SH-SY5Y (cell line): ENCODE results near the gene SCYGR4.

Source experiments
- GATA2 ChIP-seq: IDR thresholded peaks from 2 replicates; pipeline ENCODE4 v1.6.1; 2011; ENCODE audit warnings: mild to moderate bottlenecking, low read depth, low read length
- GATA3 ChIP-seq: IDR thresholded peaks from 2 replicates; pipeline ENCODE4 v1.6.1; 2011; ENCODE audit warnings: low read depth, mild to moderate bottlenecking, low read length, moderate library complexity

SCYGR4 gene

GRCh38 chr2:227608561-227609338, 8.5 kb upstream of the SCYGR4 start:
- TF ChIP-seq GATA2: no peak
- no peak for TF ChIP-seq GATA3

DNA sequence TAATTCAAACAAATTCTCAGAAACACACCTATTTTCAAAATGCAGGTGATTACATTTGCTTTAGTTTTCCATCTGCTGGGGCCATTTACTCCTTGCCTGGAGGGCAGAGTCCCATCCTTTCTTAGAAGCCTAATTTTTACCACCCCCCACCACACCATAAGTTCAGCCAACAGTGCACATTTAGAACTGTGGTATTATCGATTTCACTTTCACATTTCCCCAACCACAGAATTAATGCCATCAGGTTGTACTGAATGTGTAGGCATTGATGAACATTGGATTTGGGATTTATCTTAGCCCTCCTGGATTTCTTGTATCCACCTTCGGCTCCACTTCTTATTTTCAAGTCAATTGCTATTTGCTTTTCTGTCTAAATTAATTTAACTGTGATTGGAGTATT, 7.2 kb upstream of the SCYGR4 start:
- TF ChIP-seq GATA3: no peak
- TF ChIP-seq GATA2: no peak

DNA sequence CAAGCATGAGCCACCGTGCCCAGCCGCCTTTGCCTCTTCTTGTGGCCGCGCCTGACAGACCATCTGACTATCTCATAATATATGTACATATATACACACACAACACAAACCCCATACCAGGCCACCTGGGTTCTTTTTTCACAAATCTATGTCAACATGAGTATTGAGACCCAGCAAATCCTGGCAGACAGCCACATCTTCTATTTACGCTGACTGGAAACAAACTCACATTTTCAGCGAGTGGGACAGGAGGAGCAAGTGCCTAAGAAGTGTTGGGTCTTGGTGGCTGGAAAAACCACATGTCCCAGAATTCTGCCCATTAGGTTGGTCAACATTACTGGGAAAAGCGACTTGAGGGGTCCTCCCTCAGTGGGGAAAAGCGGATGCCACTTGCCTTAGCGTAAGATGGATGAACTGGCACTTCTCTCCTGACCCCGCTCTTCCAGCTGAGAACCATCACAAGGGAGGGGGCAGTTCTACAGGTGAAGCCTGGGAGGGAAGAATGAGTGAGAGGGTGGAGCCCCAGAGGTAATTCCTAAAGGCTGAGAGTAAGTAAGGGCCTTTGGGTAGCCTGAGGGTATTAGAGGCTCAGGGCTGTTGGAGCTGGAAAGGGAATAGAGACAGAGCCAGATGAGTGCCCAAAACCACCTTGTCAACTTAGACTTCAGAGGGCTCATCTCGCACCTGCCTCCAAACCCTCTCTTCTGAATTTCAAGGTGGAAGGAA, 4.6 kb upstream of the SCYGR4 start:
- no peak for TF ChIP-seq GATA2

- TF ChIP-seq GATA3 (no peak), GATA2 (no peak)
These were observed 4.0 kb upstream of the SCYGR4 start for GRCh38 chr2:227613272-227613660.

DNA sequence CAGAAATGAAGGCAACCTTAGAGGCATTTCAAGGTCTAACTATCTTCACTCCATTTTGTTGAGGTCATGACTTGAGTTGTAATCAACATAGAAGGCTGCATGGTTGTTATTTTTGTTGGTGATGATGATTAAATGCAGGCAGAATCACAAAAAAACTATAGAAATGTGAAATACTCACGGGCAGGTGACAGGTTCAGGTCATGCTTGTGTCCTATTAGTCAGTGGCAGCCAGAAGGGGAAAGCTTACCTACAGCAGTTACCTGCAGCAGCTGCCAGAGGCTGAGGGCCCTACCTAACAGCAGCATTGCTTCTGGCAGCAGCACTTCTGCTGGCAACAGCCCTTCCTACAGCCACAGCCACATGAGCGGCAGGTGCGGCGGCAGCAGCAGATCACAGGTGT, 3.1 kb upstream of the SCYGR4 start:
- no peak for TF ChIP-seq GATA3

GRCh38 chr2:227614740-227615139, 2.6 kb upstream of the SCYGR4 start, which contains the start of gene SCYGR3:
Gene SCYGR3, minus strand, starts transcription at chr2:227614840. Its CDS starts 0 bp downstream, at chr2:227614840.
- TF ChIP-seq GATA3 (no peak), GATA2 (no peak)

GRCh38 chr2:227615181-227615580, 2.1 kb upstream of the SCYGR4 start:
- TF ChIP-seq GATA3: no peak
- TF ChIP-seq GATA2: no peak

GRCh38 chr2:227615906-227616305, 1.4 kb upstream of the SCYGR4 start:
- no peak for TF ChIP-seq GATA2
- no peak for TF ChIP-seq GATA3

- TF ChIP-seq GATA3 (no peak), GATA2 (no peak)
These were observed 667 bp upstream of the SCYGR4 start for GRCh38 chr2:227616631-227617030.

DNA sequence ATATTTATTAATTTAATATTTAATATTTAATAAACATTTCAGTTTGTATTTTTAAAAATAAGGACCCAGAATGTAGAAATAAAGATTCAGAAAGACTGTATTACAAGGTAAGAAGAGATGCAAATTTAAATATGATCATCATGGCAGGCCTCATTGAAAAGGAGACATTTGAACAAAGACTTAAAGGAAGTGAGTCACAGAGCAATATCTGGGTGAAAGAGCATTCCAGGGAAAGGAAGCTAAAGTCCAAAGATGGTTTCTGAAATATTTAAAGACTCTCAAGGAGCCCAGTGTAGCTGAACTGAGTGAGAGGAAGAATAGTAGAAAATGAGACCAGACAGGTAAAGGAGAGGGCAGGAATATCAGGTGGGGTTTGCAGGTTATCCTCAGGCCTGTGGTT, 5.9 kb downstream of the SCYGR4 start:
- TF ChIP-seq GATA2 (no peak), GATA3 (no peak)

- no peak for TF ChIP-seq GATA2
- no peak for TF ChIP-seq GATA3
These were observed 8.1 kb downstream of the SCYGR4 start for GRCh38 chr2:227625420-227625819.

DNA sequence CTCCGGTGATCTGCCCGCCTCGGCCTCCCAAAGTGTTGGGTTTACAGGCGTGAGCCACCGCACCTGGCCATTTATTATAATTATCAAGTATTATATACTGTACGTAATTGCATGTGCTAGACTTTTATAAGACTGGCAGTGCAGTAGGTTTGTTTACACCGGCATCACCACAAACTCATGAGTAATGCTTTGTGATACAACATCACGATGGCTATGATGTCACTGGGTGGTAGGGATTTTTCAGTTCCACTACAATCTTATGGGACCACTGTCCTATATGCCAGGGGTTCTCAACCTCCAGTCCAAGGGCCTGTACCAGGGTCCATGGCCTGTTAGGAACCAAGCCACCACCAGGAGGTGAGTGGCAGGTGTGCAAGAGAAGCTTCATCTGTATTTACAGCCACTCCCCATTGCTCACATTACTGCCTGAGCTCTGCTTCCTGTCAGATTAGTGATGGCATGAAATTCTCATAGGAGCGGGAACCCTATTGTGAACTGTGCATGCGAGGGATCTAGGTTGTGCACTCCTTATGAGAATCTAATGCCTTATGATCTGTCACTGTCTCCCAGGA, 9.4 kb downstream of the SCYGR4 start:
- TF ChIP-seq GATA2: no peak

- TF ChIP-seq GATA3 (no peak), GATA2 (no peak)
These were observed 10.5 kb downstream of the SCYGR4 start for GRCh38 chr2:227627769-227628168.

DNA sequence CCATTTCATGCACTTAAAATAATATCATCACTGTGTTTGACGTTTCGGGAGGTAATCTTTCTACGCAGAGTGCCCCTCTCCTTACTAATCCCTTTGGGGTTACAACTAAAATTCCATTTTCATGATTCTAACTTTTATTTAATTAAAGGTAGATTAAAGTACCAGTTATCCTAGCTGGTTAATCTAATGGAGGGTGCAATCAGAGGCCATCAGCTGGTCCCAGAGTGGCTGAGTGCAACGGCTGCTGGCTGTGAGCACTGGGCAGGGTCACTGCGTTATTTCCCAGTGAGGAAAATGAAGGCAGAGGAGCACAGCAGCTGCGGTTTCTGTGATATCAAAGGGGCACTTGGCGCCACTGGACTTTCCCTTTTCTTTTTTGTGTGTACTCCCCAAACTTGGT, 12.1 kb downstream of the SCYGR4 start:
- TF ChIP-seq GATA2: no peak
- no peak for TF ChIP-seq GATA3

DNA sequence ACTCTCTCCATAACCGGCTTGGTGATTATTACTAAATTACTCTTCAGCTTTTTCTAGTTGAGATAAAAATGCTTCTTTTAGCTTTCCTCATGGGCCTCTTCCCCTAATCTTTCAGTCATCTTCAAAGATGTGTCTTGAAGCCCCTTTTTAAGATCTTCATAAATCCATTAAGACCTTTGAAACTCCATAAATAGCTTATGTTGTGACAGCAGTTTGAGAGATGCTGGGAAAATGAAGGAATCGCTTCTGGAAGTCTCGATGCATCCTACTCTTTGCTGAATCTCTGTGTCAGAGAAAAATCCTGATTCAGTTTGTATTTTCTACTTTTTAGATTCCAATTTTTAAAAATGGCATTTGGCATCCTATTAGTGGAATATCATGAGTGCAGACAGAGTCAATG, 13.0 kb downstream of the SCYGR4 start:
- TF ChIP-seq GATA3: no peak
- TF ChIP-seq GATA2: no peak

GRCh38 chr2:227632827-227633226, 15.5 kb downstream of the SCYGR4 start:
- TF ChIP-seq GATA2: no peak
- TF ChIP-seq GATA3: no peak
